K562 (cell line): Measurements from ENCODE around the gene MYL4. TPM values are rescaled to one million over a fixed set of nuclear protein-coding genes. Genes with fewer than 3 reads are reported as not detected.

Experiments
- polyA plus RNA-seq, 8 experiments: library from polyadenylated mRNA; depleted of rRNA in 4 of 8; stranded (reverse) in 5 of 8; unstranded in 3 of 8; fragments of >200 nt; fragmentation: Nextera tagmentation in 2 of 8; fragmentation: Illumina TruSeq in 1 of 8; extraction: Ambion mirVana in 2 of 8; extraction: Trizol in 1 of 8; gene quantifications; 2 replicates each; pipeline versions ENCODE4 v1.2.1 to v1.2.3, GENCODE V29; 2011 to 2014; ENCODE audit warnings: inconsistent platforms in 1 of 8, missing spikeins in 1 of 8
- total RNA-seq, 7 experiments: library from RNA; depleted of rRNA in 6 of 7; stranded (reverse); fragments of >200 nt in 6 of 7; fragmentation: Illumina TruSeq in 2 of 7; extraction: Trizol in 2 of 7; gene quantifications; 2 replicates each; pipeline versions ENCODE4 v1.2.1 to v1.2.3, GENCODE V29; 2011 to 2021; ENCODE audit warnings: low replicate concordance in 1 of 7
- TF ChIP-seq, protein P1 (sequence below): fragments of 450-650 bp; IDR thresholded peaks from 2 replicates; pipeline ENCODE4 v1.6.1; 2016; ENCODE audit warnings: mild to moderate bottlenecking, moderate library complexity
- TF ChIP-seq, protein P2 (sequence below), 2 experiments: fragments of 450-650 bp; IDR thresholded peaks; 2 replicates each; pipeline ENCODE4 v1.6.1; 2016; ENCODE audit warnings: mild to moderate bottlenecking in 2 of 2, borderline replicate concordance in 1 of 2, low read depth in 1 of 2, moderate library complexity in 1 of 2

Gene MYL4
- total and polyA plus RNA-seq, 9 of the 15 experiments (the other 6 are each of a cell fraction or from before 2014, with no cell fraction given), result 117 to 423 (median 221) TPM

DNA sequence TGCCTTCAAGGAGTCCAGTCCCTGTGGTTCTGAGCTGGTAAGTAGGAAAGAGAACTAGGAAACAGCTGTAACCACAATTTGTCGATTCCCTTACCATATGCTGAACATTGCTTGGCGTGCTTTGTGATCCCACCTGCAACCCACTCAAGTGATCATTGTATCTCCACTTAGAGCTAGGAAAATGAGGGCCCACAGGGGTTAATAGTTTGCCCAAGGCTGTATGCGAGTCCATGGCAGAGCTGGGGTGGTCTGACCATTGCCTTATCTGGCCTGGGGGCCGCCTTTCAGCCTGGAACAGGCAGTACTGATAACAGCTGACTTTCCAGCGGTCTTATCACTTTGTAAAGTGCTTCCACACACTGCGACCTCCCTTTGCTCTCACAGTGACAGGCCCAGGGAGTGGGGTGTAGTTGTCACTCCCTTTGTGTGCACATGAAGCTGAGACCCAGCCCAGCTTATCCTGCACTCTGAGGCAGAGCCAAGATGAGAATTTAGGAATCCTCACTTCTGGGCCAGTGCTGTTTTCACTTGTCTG is 9.8 kb downstream of the MYL4 start (continued):
- TF ChIP-seq, protein P1, sequence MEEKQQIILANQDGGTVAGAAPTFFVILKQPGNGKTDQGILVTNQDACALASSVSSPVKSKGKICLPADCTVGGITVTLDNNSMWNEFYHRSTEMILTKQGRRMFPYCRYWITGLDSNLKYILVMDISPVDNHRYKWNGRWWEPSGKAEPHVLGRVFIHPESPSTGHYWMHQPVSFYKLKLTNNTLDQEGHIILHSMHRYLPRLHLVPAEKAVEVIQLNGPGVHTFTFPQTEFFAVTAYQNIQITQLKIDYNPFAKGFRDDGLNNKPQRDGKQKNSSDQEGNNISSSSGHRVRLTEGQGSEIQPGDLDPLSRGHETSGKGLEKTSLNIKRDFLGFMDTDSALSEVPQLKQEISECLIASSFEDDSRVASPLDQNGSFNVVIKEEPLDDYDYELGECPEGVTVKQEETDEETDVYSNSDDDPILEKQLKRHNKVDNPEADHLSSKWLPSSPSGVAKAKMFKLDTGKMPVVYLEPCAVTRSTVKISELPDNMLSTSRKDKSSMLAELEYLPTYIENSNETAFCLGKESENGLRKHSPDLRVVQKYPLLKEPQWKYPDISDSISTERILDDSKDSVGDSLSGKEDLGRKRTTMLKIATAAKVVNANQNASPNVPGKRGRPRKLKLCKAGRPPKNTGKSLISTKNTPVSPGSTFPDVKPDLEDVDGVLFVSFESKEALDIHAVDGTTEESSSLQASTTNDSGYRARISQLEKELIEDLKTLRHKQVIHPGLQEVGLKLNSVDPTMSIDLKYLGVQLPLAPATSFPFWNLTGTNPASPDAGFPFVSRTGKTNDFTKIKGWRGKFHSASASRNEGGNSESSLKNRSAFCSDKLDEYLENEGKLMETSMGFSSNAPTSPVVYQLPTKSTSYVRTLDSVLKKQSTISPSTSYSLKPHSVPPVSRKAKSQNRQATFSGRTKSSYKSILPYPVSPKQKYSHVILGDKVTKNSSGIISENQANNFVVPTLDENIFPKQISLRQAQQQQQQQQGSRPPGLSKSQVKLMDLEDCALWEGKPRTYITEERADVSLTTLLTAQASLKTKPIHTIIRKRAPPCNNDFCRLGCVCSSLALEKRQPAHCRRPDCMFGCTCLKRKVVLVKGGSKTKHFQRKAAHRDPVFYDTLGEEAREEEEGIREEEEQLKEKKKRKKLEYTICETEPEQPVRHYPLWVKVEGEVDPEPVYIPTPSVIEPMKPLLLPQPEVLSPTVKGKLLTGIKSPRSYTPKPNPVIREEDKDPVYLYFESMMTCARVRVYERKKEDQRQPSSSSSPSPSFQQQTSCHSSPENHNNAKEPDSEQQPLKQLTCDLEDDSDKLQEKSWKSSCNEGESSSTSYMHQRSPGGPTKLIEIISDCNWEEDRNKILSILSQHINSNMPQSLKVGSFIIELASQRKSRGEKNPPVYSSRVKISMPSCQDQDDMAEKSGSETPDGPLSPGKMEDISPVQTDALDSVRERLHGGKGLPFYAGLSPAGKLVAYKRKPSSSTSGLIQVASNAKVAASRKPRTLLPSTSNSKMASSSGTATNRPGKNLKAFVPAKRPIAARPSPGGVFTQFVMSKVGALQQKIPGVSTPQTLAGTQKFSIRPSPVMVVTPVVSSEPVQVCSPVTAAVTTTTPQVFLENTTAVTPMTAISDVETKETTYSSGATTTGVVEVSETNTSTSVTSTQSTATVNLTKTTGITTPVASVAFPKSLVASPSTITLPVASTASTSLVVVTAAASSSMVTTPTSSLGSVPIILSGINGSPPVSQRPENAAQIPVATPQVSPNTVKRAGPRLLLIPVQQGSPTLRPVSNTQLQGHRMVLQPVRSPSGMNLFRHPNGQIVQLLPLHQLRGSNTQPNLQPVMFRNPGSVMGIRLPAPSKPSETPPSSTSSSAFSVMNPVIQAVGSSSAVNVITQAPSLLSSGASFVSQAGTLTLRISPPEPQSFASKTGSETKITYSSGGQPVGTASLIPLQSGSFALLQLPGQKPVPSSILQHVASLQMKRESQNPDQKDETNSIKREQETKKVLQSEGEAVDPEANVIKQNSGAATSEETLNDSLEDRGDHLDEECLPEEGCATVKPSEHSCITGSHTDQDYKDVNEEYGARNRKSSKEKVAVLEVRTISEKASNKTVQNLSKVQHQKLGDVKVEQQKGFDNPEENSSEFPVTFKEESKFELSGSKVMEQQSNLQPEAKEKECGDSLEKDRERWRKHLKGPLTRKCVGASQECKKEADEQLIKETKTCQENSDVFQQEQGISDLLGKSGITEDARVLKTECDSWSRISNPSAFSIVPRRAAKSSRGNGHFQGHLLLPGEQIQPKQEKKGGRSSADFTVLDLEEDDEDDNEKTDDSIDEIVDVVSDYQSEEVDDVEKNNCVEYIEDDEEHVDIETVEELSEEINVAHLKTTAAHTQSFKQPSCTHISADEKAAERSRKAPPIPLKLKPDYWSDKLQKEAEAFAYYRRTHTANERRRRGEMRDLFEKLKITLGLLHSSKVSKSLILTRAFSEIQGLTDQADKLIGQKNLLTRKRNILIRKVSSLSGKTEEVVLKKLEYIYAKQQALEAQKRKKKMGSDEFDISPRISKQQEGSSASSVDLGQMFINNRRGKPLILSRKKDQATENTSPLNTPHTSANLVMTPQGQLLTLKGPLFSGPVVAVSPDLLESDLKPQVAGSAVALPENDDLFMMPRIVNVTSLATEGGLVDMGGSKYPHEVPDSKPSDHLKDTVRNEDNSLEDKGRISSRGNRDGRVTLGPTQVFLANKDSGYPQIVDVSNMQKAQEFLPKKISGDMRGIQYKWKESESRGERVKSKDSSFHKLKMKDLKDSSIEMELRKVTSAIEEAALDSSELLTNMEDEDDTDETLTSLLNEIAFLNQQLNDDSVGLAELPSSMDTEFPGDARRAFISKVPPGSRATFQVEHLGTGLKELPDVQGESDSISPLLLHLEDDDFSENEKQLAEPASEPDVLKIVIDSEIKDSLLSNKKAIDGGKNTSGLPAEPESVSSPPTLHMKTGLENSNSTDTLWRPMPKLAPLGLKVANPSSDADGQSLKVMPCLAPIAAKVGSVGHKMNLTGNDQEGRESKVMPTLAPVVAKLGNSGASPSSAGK, result peak; percentile 45; the same call in 1 of the 2 replicates
- TF ChIP-seq, protein P2, sequence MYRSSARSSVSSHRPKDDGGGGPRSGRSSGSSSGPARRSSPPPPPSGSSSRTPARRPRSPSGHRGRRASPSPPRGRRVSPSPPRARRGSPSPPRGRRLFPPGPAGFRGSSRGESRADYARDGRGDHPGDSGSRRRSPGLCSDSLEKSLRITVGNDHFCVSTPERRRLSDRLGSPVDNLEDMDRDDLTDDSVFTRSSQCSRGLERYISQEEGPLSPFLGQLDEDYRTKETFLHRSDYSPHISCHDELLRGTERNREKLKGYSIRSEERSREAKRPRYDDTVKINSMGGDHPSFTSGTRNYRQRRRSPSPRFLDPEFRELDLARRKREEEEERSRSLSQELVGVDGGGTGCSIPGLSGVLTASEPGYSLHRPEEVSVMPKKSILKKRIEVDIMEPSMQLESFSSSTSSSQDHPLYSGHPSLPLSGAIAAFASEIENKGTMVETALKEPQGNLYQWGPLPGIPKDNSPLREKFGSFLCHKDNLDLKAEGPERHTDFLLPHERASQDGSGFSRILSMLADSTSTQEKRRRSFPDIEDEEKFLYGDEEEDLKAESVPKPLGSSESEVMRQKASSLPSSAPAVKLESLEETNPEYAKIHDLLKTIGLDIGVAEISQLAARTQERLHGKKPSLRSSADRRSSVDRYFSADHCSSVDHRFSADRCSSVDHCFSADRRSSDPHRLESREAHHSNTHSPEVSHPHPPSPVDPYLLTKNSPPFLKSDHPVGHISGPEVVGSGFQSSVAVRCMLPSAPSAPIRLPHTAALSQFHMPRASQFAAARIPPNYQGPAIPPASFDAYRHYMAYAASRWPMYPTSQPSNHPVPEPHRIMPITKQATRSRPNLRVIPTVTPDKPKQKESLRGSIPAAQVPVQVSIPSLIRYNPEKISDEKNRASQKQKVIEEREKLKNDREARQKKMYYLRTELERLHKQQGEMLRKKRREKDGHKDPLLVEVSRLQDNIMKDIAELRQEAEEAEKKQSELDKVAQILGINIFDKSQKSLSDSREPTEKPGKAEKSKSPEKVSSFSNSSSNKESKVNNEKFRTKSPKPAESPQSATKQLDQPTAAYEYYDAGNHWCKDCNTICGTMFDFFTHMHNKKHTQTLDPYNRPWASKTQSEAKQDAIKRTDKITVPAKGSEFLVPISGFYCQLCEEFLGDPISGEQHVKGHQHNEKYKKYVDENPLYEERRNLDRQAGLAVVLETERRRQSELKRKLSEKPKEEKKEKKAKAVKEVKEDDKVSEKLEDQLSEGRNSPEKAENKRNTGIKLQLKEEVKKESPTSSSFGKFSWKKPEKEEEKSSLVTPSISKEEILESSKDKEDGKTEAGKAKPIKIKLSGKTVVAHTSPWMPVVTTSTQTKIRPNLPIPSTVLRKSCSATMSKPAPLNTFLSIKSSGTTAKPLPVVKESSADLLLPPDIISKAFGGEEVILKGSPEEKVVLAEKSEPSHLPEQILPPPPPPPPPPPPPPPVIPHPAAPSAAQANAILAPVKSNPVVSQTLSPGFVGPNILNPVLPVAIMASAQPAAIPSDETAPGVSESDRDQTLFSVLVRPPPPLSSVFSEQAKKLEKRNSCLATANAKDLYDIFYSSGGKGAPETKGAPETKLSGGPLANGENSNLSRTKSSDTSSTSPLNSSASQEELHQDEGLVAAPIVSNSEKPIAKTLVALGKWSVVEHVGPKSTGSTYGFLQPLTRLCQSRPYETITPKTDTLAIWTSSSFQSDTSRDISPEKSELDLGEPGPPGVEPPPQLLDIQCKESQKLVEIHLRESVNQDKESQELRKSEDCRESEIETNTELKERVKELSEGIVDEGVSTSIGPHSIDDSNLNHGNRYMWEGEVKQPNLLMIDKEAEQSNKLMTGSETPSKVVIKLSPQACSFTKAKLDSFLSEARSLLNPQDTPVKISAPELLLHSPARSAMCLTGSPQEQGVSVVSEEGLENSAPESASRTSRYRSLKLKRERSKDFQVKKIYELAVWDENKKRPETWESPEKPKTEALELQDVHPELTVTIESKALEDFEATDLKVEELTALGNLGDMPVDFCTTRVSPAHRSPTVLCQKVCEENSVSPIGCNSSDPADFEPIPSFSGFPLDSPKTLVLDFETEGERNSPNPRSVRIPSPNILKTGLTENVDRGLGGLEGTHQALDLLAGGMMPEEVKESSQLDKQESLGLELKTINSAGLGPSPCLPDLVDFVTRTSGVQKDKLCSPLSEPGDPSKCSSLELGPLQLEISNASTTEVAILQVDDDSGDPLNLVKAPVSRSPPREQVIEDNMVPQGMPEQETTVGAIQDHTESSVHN (IDR thresholded peaks at IDR 0.05; ENCODE audit: borderline replicate concordance in 1 of 2, low read depth in 1 of 2), result no peak; a peak in 1 of 4 replicates
